SH-SY5Y (cell line): Measurements from ENCODE around the gene FCER2.

ENCODE experiments used
- GATA2 ChIP-seq: IDR thresholded peaks from 2 replicates; pipeline ENCODE4 v1.6.1; 2011; ENCODE audit warnings: mild to moderate bottlenecking, low read depth, low read length
- GATA3 ChIP-seq: IDR thresholded peaks from 2 replicates; pipeline ENCODE4 v1.6.1; 2011; ENCODE audit warnings: low read depth, mild to moderate bottlenecking, low read length, moderate library complexity

Gene FCER2

GRCh38 chr19:7678971-7679751, 22.8 kb downstream of the FCER2 start:
- TF ChIP-seq GATA3 (no peak), GATA2 (no peak)

GRCh38 chr19:7677669-7678311, 24.1 kb downstream of the FCER2 start:
- TF ChIP-seq GATA2 (no peak), GATA3 (no peak)

DNA sequence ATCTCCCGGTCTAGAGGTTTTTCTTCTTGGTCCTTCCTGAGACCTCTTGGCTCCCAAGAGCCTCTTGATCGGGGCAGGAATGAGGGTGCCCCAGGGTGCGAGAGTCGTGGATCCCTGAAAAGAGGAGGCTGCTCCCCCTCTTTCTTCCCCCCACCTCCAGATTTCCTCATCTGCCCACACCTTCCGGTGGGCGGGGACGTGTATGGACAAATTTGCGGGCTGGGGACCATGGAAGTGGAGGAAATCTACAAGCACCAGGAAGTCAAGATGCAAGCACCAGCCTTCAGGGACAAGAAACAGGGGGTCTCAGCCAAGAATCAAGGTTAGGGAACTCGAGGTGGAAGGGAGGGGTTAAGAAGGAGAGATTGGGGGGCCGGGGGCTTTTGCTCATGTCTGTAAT, 25.1 kb downstream of the FCER2 start, which contains the start of gene MCEMP1:
Gene MCEMP1 (plus strand): TSS at position 237 of the 400 bp plus-strand sequence. CDS start 31 bp downstream, at position 268.
- no peak for TF ChIP-seq GATA2
- no peak for TF ChIP-seq GATA3

DNA sequence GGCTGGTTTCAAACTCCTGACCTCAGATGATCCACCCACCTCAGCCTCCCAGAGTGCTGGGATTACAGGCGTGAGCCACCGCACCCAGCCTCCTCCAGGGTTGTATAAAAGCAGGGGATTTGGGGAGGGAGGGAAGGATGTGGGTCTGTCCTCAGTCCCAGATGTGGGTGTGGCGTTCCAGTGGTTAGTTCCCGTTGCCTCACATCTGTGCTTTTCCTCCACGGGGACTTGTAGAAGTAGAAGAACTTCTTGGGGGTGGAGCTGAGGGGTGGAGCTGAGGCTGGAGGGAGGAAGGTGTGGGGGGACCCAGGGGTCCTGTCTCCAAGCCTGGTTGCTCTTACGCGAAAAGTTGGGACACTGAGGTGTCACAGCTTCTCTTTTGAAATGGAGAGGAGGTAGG, 25.6 kb downstream of the FCER2 start:
- TF ChIP-seq GATA3: no peak
- TF ChIP-seq GATA2: no peak

DNA sequence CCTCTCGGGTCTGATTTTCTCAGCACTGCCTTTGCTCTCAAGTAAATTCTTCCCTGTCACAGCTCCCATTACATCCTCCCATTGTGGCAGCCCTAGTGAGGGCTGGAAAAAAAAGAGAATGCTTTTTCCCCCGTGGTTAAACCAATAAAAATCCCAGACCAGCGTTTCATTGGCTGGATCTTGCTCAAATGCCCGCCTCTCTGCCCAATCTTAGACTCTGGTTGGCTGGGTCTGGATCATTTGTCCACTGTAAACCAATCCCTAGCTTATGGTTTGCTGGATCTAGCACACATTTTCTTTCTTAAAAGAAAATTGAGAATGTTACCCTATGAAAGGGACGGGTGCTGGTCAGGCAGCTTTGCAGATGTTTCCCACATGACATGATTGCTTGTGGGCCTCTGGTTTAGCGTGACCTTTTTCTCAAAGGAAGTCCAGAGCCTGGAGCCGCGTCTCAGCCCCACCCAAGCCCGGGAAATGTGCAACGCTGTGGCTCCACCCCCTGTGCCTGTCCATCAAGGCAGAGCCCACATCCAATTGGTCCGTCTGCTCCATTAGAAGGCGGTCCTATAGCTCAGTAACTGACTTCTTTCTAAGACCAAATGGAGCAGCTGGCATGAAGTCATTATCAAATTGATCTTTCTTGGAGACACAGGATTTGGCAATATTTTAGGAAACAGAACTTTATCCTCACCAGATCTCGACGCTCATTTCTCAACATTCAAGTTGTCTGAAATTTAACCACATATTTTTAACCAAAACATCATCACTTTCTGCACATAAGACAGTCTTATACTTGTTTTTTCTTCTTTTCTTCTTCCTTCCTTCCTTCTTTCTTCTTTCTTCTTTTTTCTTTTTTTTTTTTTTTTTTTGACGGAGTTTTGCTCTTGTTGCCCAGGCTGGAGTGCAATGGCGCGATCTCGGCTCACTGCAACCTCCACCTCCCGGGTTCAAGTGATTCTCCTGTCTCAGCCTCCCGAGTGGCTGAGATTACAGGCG, 27.6 kb downstream of the FCER2 start:
- TF ChIP-seq GATA3 (no peak), GATA2 (no peak)

DNA sequence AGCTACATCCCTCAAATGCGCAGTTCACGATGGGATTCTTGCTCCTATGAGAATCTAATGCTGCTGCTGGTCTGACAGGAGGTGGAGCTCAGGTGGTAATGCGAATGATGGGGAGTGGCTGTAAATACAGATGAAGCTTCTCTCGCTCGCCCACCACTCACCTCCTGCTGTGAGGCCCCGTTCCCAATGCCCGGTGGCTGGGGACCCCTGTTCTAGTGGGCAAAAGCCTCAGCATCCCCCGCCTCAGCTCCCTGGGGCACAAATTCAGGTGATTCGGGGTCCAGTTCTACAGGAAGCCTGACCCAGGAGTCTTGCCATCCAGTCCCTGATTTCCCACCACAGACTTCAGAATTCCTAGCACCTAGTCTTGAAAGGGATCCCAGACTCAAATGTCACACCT, 29.4 kb downstream of the FCER2 start:
- TF ChIP-seq GATA3: no peak
- TF ChIP-seq GATA2: no peak

DNA sequence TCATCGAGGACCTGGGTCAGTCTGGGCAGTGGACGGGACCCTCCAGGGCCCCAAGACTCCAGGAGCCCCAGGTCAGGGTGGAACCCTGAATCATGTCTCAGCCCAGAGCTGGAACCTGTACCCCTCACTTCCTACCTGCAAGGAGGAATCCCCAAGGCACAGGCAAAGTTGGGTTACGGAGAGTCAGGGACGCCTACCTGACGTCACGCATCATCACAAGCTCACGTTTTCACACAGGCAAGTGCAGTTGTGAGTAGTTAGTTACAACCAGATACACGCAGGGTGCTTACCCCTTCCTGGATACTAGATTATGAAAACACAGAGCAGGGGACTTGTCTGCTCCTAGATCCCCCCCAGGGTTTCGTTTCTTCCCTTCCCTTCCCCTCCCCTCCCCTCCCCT, 31.1 kb downstream of the FCER2 start:
- no peak for TF ChIP-seq GATA2
- TF ChIP-seq GATA3: no peak

- TF ChIP-seq GATA3 (no peak), GATA2 (no peak)
These were observed 31.7 kb downstream of the FCER2 start for GRCh38 chr19:7670150-7670783.

DNA sequence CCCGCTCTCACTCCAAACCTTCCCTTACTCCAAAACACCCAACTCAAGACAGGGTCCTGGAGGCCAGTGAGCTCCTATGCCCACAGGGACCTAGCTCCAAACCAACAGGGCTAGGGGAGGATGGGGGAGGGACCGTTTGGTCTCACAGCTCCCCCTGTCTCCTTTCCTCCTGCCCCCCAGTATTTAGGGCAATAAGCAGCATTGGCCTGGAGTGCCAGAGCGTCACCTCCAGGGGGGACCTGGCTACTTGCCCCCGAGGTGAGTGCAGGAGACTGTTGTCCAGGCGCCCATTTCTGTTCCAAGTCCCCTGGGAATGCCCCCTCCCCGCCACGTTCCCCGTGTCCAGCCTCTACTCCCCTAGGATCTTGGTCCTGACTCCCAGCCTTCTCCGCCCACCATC, 32.3 kb downstream of the FCER2 start:
- TF ChIP-seq GATA2: no peak
- TF ChIP-seq GATA3: no peak

GRCh38 chr19:7668842-7669241, 33.1 kb downstream of the FCER2 start, which contains the start of gene RETN:
Gene RETN (plus strand): TSS chr19:7669049. CDS start chr19:7669327, 278 bp downstream.
- no peak for TF ChIP-seq GATA3
- no peak for TF ChIP-seq GATA2

GRCh38 chr19:7665076-7665475, 36.9 kb downstream of the FCER2 start:
- TF ChIP-seq GATA2 (no peak), GATA3 (no peak)

DNA sequence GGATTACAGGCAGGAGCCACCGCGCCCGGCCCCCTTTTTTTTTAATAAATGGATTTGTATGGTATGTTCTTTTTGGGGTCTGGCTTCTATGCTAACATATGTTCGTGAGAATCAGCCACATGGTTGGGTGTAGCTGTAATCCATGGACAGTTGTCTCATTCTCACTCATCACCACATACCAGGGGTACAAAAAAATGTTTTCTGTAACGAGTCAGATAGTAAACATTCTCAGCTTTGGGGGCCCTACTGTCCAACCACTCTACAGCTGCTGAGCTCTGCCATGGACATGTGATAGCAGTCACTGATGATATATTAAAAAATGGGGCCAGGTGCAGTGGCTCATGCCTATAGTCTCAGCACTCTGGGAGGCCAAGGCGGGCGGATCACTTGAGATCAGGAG, 38.2 kb downstream of the FCER2 start:
- TF ChIP-seq GATA2 (no peak), GATA3 (no peak)

- TF ChIP-seq GATA3 (no peak), GATA2 (no peak)
These were observed 39.3 kb downstream of the FCER2 start for GRCh38 chr19:7662657-7663056.

- TF ChIP-seq GATA2: no peak
These were observed 40.0 kb downstream of the FCER2 start for GRCh38 chr19:7661744-7662538.

- TF ChIP-seq GATA3: no peak
- no peak for TF ChIP-seq GATA2
These were observed 43.7 kb downstream of the FCER2 start for GRCh38 chr19:7658219-7658686.
